22Rv1 (cell line): Measurements from ENCODE around the gene SEMA6D.

Source experiments
- H3K27ac ChIP-seq: fragments of 450-650 bp; 2 replicates; pipeline ENCODE4 v1.5.1; 2017
- ZFX ChIP-seq: fragments of 450-650 bp; IDR thresholded peaks from 2 replicates; pipeline ENCODE4 v1.6.1; 2017; ENCODE audit warnings: antibody characterized with exemption, borderline replicate concordance
- TF ChIP-seq, protein P1 (sequence below): fragments of 450-650 bp; IDR thresholded peaks from 2 replicates; pipeline ENCODE4 v1.5.1; 2017; ENCODE audit warnings: mild to moderate bottlenecking

Gene SEMA6D

GRCh38 chr15:47780971-47781370 is 63.7 kb downstream of the SEMA6D start:
- TF ChIP-seq, protein P1, sequence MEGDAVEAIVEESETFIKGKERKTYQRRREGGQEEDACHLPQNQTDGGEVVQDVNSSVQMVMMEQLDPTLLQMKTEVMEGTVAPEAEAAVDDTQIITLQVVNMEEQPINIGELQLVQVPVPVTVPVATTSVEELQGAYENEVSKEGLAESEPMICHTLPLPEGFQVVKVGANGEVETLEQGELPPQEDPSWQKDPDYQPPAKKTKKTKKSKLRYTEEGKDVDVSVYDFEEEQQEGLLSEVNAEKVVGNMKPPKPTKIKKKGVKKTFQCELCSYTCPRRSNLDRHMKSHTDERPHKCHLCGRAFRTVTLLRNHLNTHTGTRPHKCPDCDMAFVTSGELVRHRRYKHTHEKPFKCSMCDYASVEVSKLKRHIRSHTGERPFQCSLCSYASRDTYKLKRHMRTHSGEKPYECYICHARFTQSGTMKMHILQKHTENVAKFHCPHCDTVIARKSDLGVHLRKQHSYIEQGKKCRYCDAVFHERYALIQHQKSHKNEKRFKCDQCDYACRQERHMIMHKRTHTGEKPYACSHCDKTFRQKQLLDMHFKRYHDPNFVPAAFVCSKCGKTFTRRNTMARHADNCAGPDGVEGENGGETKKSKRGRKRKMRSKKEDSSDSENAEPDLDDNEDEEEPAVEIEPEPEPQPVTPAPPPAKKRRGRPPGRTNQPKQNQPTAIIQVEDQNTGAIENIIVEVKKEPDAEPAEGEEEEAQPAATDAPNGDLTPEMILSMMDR, result no peak
- TF ChIP-seq ZFX, result no peak
- H3K27ac ChIP-seq, result no peak overlapping the region

DNA sequence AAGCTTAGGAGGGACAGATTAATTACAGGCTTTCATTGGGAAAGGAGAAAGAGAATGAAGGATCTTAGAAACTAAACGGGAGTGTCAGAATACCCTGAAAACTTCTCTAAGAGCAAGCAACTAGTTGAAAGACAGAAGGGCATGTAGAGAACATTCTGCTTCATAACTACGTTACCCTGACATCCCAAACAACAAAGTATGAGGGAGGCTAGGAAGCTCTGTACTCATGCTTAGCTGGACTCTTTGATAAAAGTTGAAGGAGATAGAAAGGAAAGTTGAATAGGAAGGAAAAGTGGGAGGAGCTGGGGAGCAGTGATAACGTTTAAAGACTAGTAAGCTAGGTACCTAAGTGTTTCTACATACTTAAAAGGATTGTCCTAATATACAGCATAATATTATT is 64.2 kb downstream of the SEMA6D start:
- TF ChIP-seq, protein P1, result no peak
- TF ChIP-seq ZFX, result no peak
- H3K27ac ChIP-seq, result no peak overlapping the region

DNA sequence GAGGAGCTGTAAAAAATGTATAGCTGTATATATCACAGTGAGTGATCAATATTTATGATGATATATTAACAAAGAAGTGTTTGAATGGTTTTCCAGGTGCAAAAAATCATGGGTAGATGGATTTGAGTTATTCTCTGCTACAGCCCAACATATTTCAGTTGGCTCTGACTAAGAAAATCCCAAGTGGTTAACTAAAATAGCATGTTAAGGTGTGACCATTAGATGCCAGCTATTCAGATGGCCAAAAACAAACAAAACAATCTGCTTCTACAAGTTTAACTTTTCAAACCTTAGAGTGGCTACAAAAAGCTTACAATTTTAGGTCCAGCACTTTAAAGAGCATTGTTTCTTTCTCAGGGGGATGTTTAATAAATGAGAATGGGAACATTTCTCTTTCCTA is 67.5 kb downstream of the SEMA6D start:
- H3K27ac ChIP-seq, result no peak overlapping the region
- no peak for TF ChIP-seq ZFX
- TF ChIP-seq, protein P1, result no peak

- H3K27ac ChIP-seq, result no peak overlapping the region
- no peak for TF ChIP-seq ZFX
- TF ChIP-seq, protein P1, result no peak
These were observed 69.1 kb downstream of the SEMA6D start for GRCh38 chr15:47786371-47786770.

GRCh38 chr15:47787875-47788274 is 70.6 kb downstream of the SEMA6D start:
- no peak for TF ChIP-seq ZFX
- TF ChIP-seq, protein P1, result no peak
- no peak overlapping the region for H3K27ac ChIP-seq

- no peak overlapping the region for H3K27ac ChIP-seq
- no peak for TF ChIP-seq ZFX
- TF ChIP-seq, protein P1, result no peak
These were observed 71.4 kb downstream of the SEMA6D start for GRCh38 chr15:47788685-47789084.

DNA sequence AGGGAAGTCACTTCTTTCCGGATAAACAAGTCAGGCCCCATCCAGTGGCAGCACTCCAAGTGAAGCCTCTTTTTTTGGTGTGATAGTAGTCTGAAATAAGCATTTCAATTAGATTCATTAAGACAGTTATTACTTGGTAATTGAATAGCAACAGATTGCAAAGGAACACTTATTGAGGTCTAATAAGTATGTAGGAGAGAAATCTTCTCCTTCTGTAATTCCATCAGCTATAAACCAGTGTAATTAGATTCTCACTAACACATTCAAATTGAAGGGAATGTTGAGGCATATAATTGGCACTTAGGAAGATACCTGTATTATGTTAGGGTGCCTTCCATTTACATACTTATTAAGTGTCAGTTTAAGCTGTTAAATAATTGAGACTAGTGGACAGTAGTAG is 73.9 kb downstream of the SEMA6D start:
- TF ChIP-seq ZFX, result no peak
- TF ChIP-seq, protein P1, result no peak
- no peak overlapping the region for H3K27ac ChIP-seq
